HepG2 (cell line): ENCODE data around the gene CHCHD5. TPM values are rescaled to one million over a fixed set of nuclear protein-coding genes. Genes with fewer than 3 reads are reported as not detected.

Experiments
- ATF1 ChIP-seq: IDR thresholded peaks from 2 replicates; pipeline ENCODE4 v1.6.1; 2016; ENCODE audit warnings: mild to moderate bottlenecking, control low read depth
- HIVEP1 ChIP-seq: sonication (generic); formaldehyde crosslinking; IDR thresholded peaks from 2 replicates; pipeline ENCODE4 v1.4.0; 2020; ENCODE audit warnings: mild to moderate bottlenecking, missing genetic modification reagents
- MTF1 ChIP-seq: sonication (generic); formaldehyde crosslinking; IDR thresholded peaks from 2 replicates; pipeline ENCODE4 v1.5.0; 2020; ENCODE audit warnings: missing genetic modification reagents
- NAIF1 ChIP-seq: sonication (generic); formaldehyde crosslinking; IDR thresholded peaks from 2 replicates; pipeline ENCODE4 v1.5.0; 2020; ENCODE audit warnings: mild to moderate bottlenecking, missing genetic modification reagents, borderline replicate concordance
- TARDBP ChIP-seq: sonication (generic); formaldehyde crosslinking; IDR thresholded peaks from 2 replicates; pipeline ENCODE4 v1.8.0; 2022; ENCODE audit warnings: mild to moderate bottlenecking, missing genetic modification reagents
- ZNF253 ChIP-seq: sonication (generic); formaldehyde crosslinking; IDR thresholded peaks from 2 replicates; pipeline ENCODE4 v1.8.0; 2022; ENCODE audit warnings: mild to moderate bottlenecking, missing genetic modification reagents, borderline replicate concordance
- ZNF274 ChIP-seq: sonication (generic); formaldehyde crosslinking; IDR thresholded peaks from 2 replicates; pipeline ENCODE4 v1.5.1; 2020; ENCODE audit warnings: mild to moderate bottlenecking, missing genetic modification reagents
- ZSCAN29 ChIP-seq: sonication (generic); formaldehyde crosslinking; conservative IDR thresholded peaks from 2 replicates; pipeline ENCODE4 v1.4.0; 2020; ENCODE audit warnings: mild to moderate bottlenecking, missing genetic modification reagents
- polyA plus RNA-seq, 8 experiments: library from polyadenylated mRNA; depleted of rRNA in 3 of 8; stranded (reverse) in 7 of 8; unstranded in 1 of 8; fragments of >200 nt; fragmentation: Illumina TruSeq in 4 of 8; extraction: Trizol in 4 of 8; gene quantifications; 2 replicates each; pipeline versions ENCODE4 v1.2.1 to v1.2.3, GENCODE V29; 2011 to 2016; ENCODE audit warnings: low read depth in 4 of 8, missing spikeins in 1 of 8, mixed read lengths in 1 of 8; ENCODE audit not compliant: insufficient read depth in 1 of 8
- total RNA-seq, 5 experiments: library from RNA; depleted of rRNA; stranded (reverse); fragments of >200 nt; fragmentation: Illumina TruSeq; extraction: Trizol; gene quantifications; 2 replicates each; pipeline ENCODE4 v1.2.3, GENCODE V29; 2016; ENCODE audit warnings: low read depth in 1 of 5
- TF ChIP-seq, protein P1 (sequence below), 2 experiments: sonication (generic) in 1 of 2; formaldehyde crosslinking in 1 of 2; IDR thresholded peaks; 2 replicates each; pipeline versions ENCODE4 v1.6.1 to v1.9.0; 2014 to 2022; ENCODE audit warnings: antibody characterized with exemption in 1 of 2, borderline replicate concordance in 1 of 2, inconsistent platforms in 1 of 2, low read depth in 1 of 2, missing genetic modification reagents in 1 of 2
- TF ChIP-seq, protein P2 (sequence below): sonication (generic); IDR thresholded peaks from 2 replicates; pipeline ENCODE4 v1.6.1; 2016; ENCODE audit warnings: low read depth, borderline replicate concordance
- TF ChIP-seq, protein P3 (sequence below): sonication (generic); formaldehyde crosslinking; IDR thresholded peaks from 2 replicates; pipeline ENCODE4 v1.4.0; 2020; ENCODE audit warnings: mild to moderate bottlenecking, missing genetic modification reagents
- TF ChIP-seq, protein P4 (sequence below): sonication (generic); formaldehyde crosslinking; IDR thresholded peaks from 2 replicates; pipeline ENCODE4 v1.4.0; 2020; ENCODE audit warnings: missing genetic modification reagents
- TF ChIP-seq, protein P5 (sequence below): sonication (generic); formaldehyde crosslinking; IDR thresholded peaks from 2 replicates; pipeline ENCODE4 v1.9.0; 2022; ENCODE audit warnings: missing genetic modification reagents, mild to moderate bottlenecking, borderline replicate concordance

CHCHD5 gene
- total and polyA plus RNA-seq, 2 of the 13 experiments (the other 11 are each of a cell fraction or from before 2014, with no cell fraction given) = 19.0 to 23.9 TPM

DNA sequence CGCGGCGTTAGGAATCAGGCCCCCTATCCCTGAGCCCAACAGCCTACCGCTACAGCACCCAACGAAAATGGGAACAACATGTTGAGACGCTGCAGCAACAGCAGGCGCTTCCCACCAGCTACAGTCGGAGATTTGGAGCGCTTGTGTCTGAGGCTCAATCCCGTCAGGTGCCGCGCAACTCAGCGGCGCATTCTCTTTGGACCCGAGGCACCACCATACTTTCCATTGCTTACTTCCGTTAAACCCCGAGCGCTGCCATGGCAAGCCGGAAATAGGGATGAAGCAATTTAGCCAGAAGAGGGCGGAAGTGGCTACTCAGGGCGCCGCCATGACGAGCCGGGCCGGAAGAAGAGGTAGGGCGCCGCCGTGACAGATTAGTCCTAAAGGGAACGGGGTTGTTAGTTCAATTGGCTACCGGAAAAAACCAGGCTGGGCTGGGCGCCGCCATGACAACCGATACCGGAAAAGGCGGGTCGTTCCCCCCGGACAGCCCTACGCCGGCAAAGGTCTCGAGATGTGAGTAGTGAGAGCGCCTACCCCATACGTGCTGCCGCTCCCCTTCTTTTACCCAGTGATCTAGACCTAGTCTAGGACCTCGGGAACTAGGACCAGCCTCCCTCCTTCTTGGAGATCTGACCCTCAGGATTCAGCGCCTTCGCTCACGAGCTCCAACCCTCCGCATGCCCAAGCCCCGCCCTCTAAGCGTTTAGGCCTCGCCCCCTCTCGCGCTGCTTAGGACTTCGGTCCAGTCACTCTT lies at the start of gene CHCHD5 (continued):
- TF ChIP-seq, protein P1, sequence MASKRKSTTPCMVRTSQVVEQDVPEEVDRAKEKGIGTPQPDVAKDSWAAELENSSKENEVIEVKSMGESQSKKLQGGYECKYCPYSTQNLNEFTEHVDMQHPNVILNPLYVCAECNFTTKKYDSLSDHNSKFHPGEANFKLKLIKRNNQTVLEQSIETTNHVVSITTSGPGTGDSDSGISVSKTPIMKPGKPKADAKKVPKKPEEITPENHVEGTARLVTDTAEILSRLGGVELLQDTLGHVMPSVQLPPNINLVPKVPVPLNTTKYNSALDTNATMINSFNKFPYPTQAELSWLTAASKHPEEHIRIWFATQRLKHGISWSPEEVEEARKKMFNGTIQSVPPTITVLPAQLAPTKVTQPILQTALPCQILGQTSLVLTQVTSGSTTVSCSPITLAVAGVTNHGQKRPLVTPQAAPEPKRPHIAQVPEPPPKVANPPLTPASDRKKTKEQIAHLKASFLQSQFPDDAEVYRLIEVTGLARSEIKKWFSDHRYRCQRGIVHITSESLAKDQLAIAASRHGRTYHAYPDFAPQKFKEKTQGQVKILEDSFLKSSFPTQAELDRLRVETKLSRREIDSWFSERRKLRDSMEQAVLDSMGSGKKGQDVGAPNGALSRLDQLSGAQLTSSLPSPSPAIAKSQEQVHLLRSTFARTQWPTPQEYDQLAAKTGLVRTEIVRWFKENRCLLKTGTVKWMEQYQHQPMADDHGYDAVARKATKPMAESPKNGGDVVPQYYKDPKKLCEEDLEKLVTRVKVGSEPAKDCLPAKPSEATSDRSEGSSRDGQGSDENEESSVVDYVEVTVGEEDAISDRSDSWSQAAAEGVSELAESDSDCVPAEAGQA (IDR thresholded peaks at IDR 0.05; ENCODE audit: low read depth) = peak; percentile 98
- TF ChIP-seq, protein P1 (CRISPR knock-in tag; IDR thresholded peaks at IDR 0.05; ENCODE audit: borderline replicate concordance) = no peak; the same call in 1 of the 2 replicates
- TF ChIP-seq, protein P2, sequence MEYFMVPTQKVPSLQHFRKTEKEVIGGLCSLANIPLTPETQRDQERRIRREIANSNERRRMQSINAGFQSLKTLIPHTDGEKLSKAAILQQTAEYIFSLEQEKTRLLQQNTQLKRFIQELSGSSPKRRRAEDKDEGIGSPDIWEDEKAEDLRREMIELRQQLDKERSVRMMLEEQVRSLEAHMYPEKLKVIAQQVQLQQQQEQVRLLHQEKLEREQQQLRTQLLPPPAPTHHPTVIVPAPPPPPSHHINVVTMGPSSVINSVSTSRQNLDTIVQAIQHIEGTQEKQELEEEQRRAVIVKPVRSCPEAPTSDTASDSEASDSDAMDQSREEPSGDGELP = peak; percentile 21; the same call in 1 of the 2 replicates
- TF ChIP-seq MTF1 (CRISPR knock-in tag) (peak; percentile 53; the same call in 1 of the 2 replicates), NAIF1 (CRISPR knock-in tag) (no peak), ZSCAN29 (CRISPR knock-in tag) (0 out of 2 replicates have a peak, but pooled peaks have one; percentile 27), ZNF253 (0 out of 2 replicates have a peak, but pooled peaks have one; percentile 52), HIVEP1 (CRISPR knock-in tag) (peak; percentile 69), ZNF274 (CRISPR knock-in tag) (peak; percentile 94), TARDBP (CRISPR knock-in tag) (peak; percentile 89), ATF1 (CRISPR knock-in tag) (peak; percentile 85)
- TF ChIP-seq, protein P3, sequence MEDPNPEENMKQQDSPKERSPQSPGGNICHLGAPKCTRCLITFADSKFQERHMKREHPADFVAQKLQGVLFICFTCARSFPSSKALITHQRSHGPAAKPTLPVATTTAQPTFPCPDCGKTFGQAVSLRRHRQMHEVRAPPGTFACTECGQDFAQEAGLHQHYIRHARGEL (CRISPR knock-in tag) = no peak
- TF ChIP-seq, protein P4, sequence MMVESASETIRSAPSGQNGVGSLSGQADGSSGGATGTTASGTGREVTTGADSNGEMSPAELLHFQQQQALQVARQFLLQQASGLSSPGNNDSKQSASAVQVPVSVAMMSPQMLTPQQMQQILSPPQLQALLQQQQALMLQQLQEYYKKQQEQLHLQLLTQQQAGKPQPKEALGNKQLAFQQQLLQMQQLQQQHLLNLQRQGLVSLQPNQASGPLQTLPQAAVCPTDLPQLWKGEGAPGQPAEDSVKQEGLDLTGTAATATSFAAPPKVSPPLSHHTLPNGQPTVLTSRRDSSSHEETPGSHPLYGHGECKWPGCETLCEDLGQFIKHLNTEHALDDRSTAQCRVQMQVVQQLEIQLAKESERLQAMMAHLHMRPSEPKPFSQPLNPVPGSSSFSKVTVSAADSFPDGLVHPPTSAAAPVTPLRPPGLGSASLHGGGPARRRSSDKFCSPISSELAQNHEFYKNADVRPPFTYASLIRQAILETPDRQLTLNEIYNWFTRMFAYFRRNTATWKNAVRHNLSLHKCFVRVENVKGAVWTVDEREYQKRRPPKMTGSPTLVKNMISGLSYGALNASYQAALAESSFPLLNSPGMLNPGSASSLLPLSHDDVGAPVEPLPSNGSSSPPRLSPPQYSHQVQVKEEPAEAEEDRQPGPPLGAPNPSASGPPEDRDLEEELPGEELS (CRISPR knock-in tag) = peak; percentile 71; the same call in 1 of the 2 replicates
- TF ChIP-seq, protein P5, sequence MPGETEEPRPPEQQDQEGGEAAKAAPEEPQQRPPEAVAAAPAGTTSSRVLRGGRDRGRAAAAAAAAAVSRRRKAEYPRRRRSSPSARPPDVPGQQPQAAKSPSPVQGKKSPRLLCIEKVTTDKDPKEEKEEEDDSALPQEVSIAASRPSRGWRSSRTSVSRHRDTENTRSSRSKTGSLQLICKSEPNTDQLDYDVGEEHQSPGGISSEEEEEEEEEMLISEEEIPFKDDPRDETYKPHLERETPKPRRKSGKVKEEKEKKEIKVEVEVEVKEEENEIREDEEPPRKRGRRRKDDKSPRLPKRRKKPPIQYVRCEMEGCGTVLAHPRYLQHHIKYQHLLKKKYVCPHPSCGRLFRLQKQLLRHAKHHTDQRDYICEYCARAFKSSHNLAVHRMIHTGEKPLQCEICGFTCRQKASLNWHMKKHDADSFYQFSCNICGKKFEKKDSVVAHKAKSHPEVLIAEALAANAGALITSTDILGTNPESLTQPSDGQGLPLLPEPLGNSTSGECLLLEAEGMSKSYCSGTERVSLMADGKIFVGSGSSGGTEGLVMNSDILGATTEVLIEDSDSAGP (CRISPR knock-in tag) = peak; percentile 96; the same call in 1 of the 2 replicates
